Fibroblast of upper back skin (primary cell): ENCODE data around the gene NYNRIN.
"Not testable (repeated sequence)": the region's sequence is repeated elsewhere in the genome, so short reads cannot be mapped to it uniquely, and the experiment has no call there.

Experiments
- DNase-seq: peaks from one replicate; pipeline ENCODE4 v3.0.0-alpha.2; 2013

The NYNRIN gene

GRCh38 chr14:24369907-24370687, 28.7 kb upstream of the NYNRIN start:
- DNase-seq = no peak

GRCh38 chr14:24370748-24371147, 28.1 kb upstream of the NYNRIN start:
- no peak for DNase-seq

- not testable (repeated sequence) for DNase-seq
Observed at GRCh38 chr14:24371605-24372004, 27.2 kb upstream of the NYNRIN start.

- peak; percentile 36 for DNase-seq
Observed at GRCh38 chr14:24372701-24373416, 25.9 kb upstream of the NYNRIN start.

- DNase-seq = no peak
Observed at GRCh38 chr14:24376448-24377070, 22.2 kb upstream of the NYNRIN start.

GRCh38 chr14:24377126-24377525, 21.7 kb upstream of the NYNRIN start:
- DNase-seq = no peak

GRCh38 chr14:24377657-24378056, 21.1 kb upstream of the NYNRIN start:
- peak; percentile 31 for DNase-seq

GRCh38 chr14:24378327-24378726, 20.5 kb upstream of the NYNRIN start:
- DNase-seq = no peak

- DNase-seq = no peak
Observed at GRCh38 chr14:24378981-24379906, 19.6 kb upstream of the NYNRIN start.

- no peak for DNase-seq
Observed at GRCh38 chr14:24379907-24380730, 18.7 kb upstream of the NYNRIN start.

- no peak for DNase-seq
Observed at GRCh38 chr14:24381363-24382063, 17.3 kb upstream of the NYNRIN start.

- DNase-seq = no peak
Observed at GRCh38 chr14:24382064-24382371, 16.8 kb upstream of the NYNRIN start.

- no peak for DNase-seq
Observed at GRCh38 chr14:24384169-24384568, 14.6 kb upstream of the NYNRIN start.

- no peak for DNase-seq
Observed at GRCh38 chr14:24385524-24385923, 13.3 kb upstream of the NYNRIN start.

GRCh38 chr14:24387009-24387345, 11.8 kb upstream of the NYNRIN start:
- DNase-seq = no peak

GRCh38 chr14:24387579-24387978, 11.2 kb upstream of the NYNRIN start:
- DNase-seq = not testable (repeated sequence)

- DNase-seq = no peak
Observed at GRCh38 chr14:24388474-24389179, 10.2 kb upstream of the NYNRIN start.

- peak; percentile 28 for DNase-seq
Observed at GRCh38 chr14:24389226-24389848, 9.5 kb upstream of the NYNRIN start.

GRCh38 chr14:24390701-24391468, 7.9 kb upstream of the NYNRIN start:
- no peak for DNase-seq
